Fibroblast of lung (primary cell): ENCODE data around the gene ROR2.

ENCODE experiments used
- EZH2 ChIP-seq: IDR thresholded peaks from 2 replicates; pipeline ENCODE4 v1.5.1; 2012; ENCODE audit warnings: low read length, control low read depth, mild to moderate bottlenecking; ENCODE audit errors: missing control alignments
- TF ChIP-seq, protein P1 (sequence below), 2 donors: IDR thresholded peaks in 1 of 2; conservative IDR thresholded peaks in 1 of 2; 1 replicate in 1 of 2; 2 replicates in 1 of 2; pipeline ENCODE4 v1.5.1; 2011 to 2012; ENCODE audit warnings: low read length in 2 of 2, control low read depth in 1 of 2, inconsistent platforms in 1 of 2, low read depth in 1 of 2, mild to moderate bottlenecking in 1 of 2

- TF ChIP-seq, protein P1, sequence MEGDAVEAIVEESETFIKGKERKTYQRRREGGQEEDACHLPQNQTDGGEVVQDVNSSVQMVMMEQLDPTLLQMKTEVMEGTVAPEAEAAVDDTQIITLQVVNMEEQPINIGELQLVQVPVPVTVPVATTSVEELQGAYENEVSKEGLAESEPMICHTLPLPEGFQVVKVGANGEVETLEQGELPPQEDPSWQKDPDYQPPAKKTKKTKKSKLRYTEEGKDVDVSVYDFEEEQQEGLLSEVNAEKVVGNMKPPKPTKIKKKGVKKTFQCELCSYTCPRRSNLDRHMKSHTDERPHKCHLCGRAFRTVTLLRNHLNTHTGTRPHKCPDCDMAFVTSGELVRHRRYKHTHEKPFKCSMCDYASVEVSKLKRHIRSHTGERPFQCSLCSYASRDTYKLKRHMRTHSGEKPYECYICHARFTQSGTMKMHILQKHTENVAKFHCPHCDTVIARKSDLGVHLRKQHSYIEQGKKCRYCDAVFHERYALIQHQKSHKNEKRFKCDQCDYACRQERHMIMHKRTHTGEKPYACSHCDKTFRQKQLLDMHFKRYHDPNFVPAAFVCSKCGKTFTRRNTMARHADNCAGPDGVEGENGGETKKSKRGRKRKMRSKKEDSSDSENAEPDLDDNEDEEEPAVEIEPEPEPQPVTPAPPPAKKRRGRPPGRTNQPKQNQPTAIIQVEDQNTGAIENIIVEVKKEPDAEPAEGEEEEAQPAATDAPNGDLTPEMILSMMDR (conservative IDR thresholded peaks at IDR 0.05 in 1 of 2, IDR thresholded peaks at IDR 0.05 in 1 of 2; ENCODE audit: low read depth in 1 of 2, low read length in 2 of 2) = no peak
- no peak for TF ChIP-seq EZH2
These were observed 372.4 kb downstream of the ROR2 start for GRCh38 chr9:91577633-91578061.
